HG03378 (cell line): Measurements from ENCODE around the gene ECSCR.
A peak's percentile ranks its signal among the peaks of the same experiment; 100 is the strongest.
"Not testable (repeated sequence)": the region's sequence is repeated elsewhere in the genome, so short reads cannot be mapped to it uniquely, and the experiment has no call there.

ENCODE experiments used
- ATAC-seq: cut with Tn5 transposase; IDR thresholded peaks from one replicate; pipeline ENCODE4 v1.9.1; 2021; ENCODE audit warnings: mild to moderate bottlenecking, moderate library complexity; ENCODE audit not compliant: unreplicated experiment

Gene ECSCR

GRCh38 chr5:139446956-139447779 lies 15.4 kb downstream of the ECSCR start:
- no peak for ATAC-seq

- ATAC-seq: no peak
These were observed 17.0 kb downstream of the ECSCR start for GRCh38 chr5:139445325-139446170.

GRCh38 chr5:139443831-139444453 lies 18.6 kb downstream of the ECSCR start:
- no peak for ATAC-seq

- ATAC-seq: not testable (repeated sequence)
These were observed 22.1 kb downstream of the ECSCR start for GRCh38 chr5:139440416-139440815.

- ATAC-seq: peak; percentile 76
These were observed 23.3 kb downstream of the ECSCR start, which contains the start of gene DNAJC18 for GRCh38 chr5:139439013-139439903. Gene DNAJC18, minus strand, starts transcription at chr5:139439525. Its CDS starts 80 bp downstream, at chr5:139439445.

- ATAC-seq: no peak
These were observed 23.9 kb downstream of the ECSCR start for GRCh38 chr5:139438707-139439012.

- no peak for ATAC-seq
These were observed 26.9 kb downstream of the ECSCR start for GRCh38 chr5:139435676-139436075.

- no peak for ATAC-seq
These were observed 30.8 kb downstream of the ECSCR start for GRCh38 chr5:139431706-139432105.

GRCh38 chr5:139430015-139430414 lies 32.5 kb downstream of the ECSCR start:
- no peak for ATAC-seq

- no peak for ATAC-seq
These were observed 36.2 kb downstream of the ECSCR start for GRCh38 chr5:139426203-139426885.

- no peak for ATAC-seq
These were observed 37.0 kb downstream of the ECSCR start for GRCh38 chr5:139425497-139425896.

- peak; percentile 75 for ATAC-seq
These were observed 40.1 kb downstream of the ECSCR start for GRCh38 chr5:139422307-139422893.

- no peak for ATAC-seq
These were observed 43.0 kb downstream of the ECSCR start for GRCh38 chr5:139419226-139420192.

- no peak for ATAC-seq
These were observed 43.8 kb downstream of the ECSCR start for GRCh38 chr5:139418793-139419192.

- no peak for ATAC-seq
These were observed 45.3 kb downstream of the ECSCR start for GRCh38 chr5:139417214-139417613.

- no peak for ATAC-seq
These were observed 45.9 kb downstream of the ECSCR start for GRCh38 chr5:139416651-139417050.

GRCh38 chr5:139415869-139416268 lies 46.7 kb downstream of the ECSCR start:
- no peak for ATAC-seq

GRCh38 chr5:139415221-139415861 lies 47.2 kb downstream of the ECSCR start:
- no peak for ATAC-seq
